H9 (cell line): Measurements from ENCODE around the gene BICDL1. TPM values are rescaled to one million over a fixed set of nuclear protein-coding genes. Genes with fewer than 3 reads are reported as not detected.

Experiments used
- DNase-seq: peaks from one replicate; pipeline ENCODE4 v3.0.0-alpha.2; 2017
- H2AFZ ChIP-seq: one replicate; pipeline ENCODE4 v1.6.1; 2013; ENCODE audit warnings: mild to moderate bottlenecking, low read length, control low read depth, moderate library complexity
- H2AK5ac ChIP-seq: 2 replicates; pipeline ENCODE4 v1.6.1; 2013; ENCODE audit warnings: low read length, control low read depth, mixed read lengths; ENCODE audit not compliant: insufficient read length
- H2BK120ac ChIP-seq: one replicate; pipeline ENCODE4 v1.6.1; 2013; ENCODE audit warnings: low read depth, mild to moderate bottlenecking, low read length, control low read depth, inconsistent platforms; ENCODE audit not compliant: poor library complexity, severe bottlenecking
- H2BK12ac ChIP-seq: 2 replicates; pipeline ENCODE4 v1.6.1; 2013; ENCODE audit warnings: low read length, control low read depth, mixed read lengths, low read depth; ENCODE audit not compliant: insufficient read length
- H2BK15ac ChIP-seq: 2 replicates; pipeline ENCODE4 v1.6.1; 2013; ENCODE audit warnings: low read depth, low read length, control low read depth
- H2BK20ac ChIP-seq: one replicate; pipeline ENCODE4 v1.6.1; 2013; ENCODE audit warnings: low read depth, mild to moderate bottlenecking, low read length, control low read depth, inconsistent platforms; ENCODE audit not compliant: poor library complexity, severe bottlenecking
- H2BK5ac ChIP-seq: 2 replicates; pipeline ENCODE4 v1.6.1; 2013; ENCODE audit warnings: low read length, control low read depth, mixed read lengths; ENCODE audit not compliant: insufficient read length
- H3K14ac ChIP-seq: 2 replicates; pipeline ENCODE4 v1.6.1; 2013; ENCODE audit warnings: low read length, control low read depth; ENCODE audit not compliant: insufficient read depth
- H3K18ac ChIP-seq: 2 replicates; pipeline ENCODE4 v1.6.1; 2013; ENCODE audit warnings: low read depth, mild to moderate bottlenecking, mixed read lengths, low read length, control low read depth; ENCODE audit not compliant: insufficient read length
- H3K23ac ChIP-seq: 2 replicates; pipeline ENCODE4 v1.6.1; 2013; ENCODE audit warnings: low read length, control low read depth, mixed read lengths, low read depth; ENCODE audit not compliant: insufficient read length
- H3K23me2 ChIP-seq: 2 replicates; pipeline ENCODE4 v1.6.1; 2013; ENCODE audit warnings: low read depth, mild to moderate bottlenecking, mixed read lengths, low read length, control low read depth; ENCODE audit not compliant: insufficient read length, poor library complexity, severe bottlenecking
- H3K27ac ChIP-seq: 2 replicates; pipeline ENCODE4 v1.5.1; 2013; ENCODE audit warnings: low read length, control low read depth, mixed read lengths, low read depth; ENCODE audit not compliant: insufficient read length
- H3K27me3 ChIP-seq: 2 replicates; pipeline ENCODE4 v1.6.1; 2013; ENCODE audit warnings: low read length, control low read depth, inconsistent platforms; ENCODE audit not compliant: insufficient read depth
- H3K4ac ChIP-seq: 2 replicates; pipeline ENCODE4 v1.6.1; 2013; ENCODE audit warnings: low read depth, mild to moderate bottlenecking, control low read depth, inconsistent platforms, low read length, moderate library complexity
- H3K4me1 ChIP-seq: 2 replicates; pipeline ENCODE4 v1.6.1; 2013; ENCODE audit warnings: low read length, control low read depth, inconsistent platforms; ENCODE audit not compliant: insufficient read depth
- H3K4me2 ChIP-seq: 2 replicates; pipeline ENCODE4 v1.6.1; 2013; ENCODE audit warnings: low read length, control low read depth, mixed read lengths; ENCODE audit not compliant: insufficient read length, insufficient read depth
- H3K56ac ChIP-seq: 2 replicates; pipeline ENCODE4 v1.6.1; 2013; ENCODE audit warnings: low read depth, mild to moderate bottlenecking, mixed read lengths, low read length, control low read depth; ENCODE audit not compliant: insufficient read length
- H3K79me1 ChIP-seq: 2 replicates; pipeline ENCODE4 v1.6.1; 2013; ENCODE audit warnings: low read depth, mild to moderate bottlenecking, moderate library complexity, low read length, control low read depth, inconsistent platforms; ENCODE audit not compliant: insufficient read depth, poor library complexity, severe bottlenecking
- H3K79me2 ChIP-seq: 2 replicates; pipeline ENCODE4 v1.6.1; 2013; ENCODE audit warnings: low read length, control low read depth, inconsistent platforms; ENCODE audit not compliant: insufficient read depth
- H3K9ac ChIP-seq: 2 replicates; pipeline ENCODE4 v1.6.1; 2013; ENCODE audit warnings: low read length, control low read depth, mixed read lengths; ENCODE audit not compliant: insufficient read length; ENCODE audit errors: extremely low read depth
- H3K9me3 ChIP-seq: one replicate; pipeline ENCODE4 v1.6.1; 2013; ENCODE audit warnings: low read depth, low read length, inconsistent platforms; ENCODE audit not compliant: control insufficient read depth
- H3T11ph ChIP-seq: one replicate; pipeline ENCODE4 v1.6.1; 2013; ENCODE audit warnings: mild to moderate bottlenecking, low read length, control low read depth, inconsistent platforms
- H4K20me1 ChIP-seq: one replicate; pipeline ENCODE4 v1.6.1; 2013; ENCODE audit not compliant: control insufficient read depth, insufficient read length, insufficient read depth
- H4K5ac ChIP-seq: 2 replicates; pipeline ENCODE4 v1.6.1; 2013; ENCODE audit warnings: low read depth, mild to moderate bottlenecking, mixed read lengths, low read length, control low read depth; ENCODE audit not compliant: insufficient read length
- H4K8ac ChIP-seq: replicated peaks from 2 replicates; pipeline ENCODE4 v1.6.1; 2013; ENCODE audit warnings: low read length, control low read depth, mixed read lengths, low read depth; ENCODE audit not compliant: insufficient read length
- H4K91ac ChIP-seq: 2 replicates; pipeline ENCODE4 v1.6.1; 2013; ENCODE audit warnings: low read depth, mild to moderate bottlenecking, moderate library complexity, mixed read lengths, low read length, control low read depth; ENCODE audit not compliant: insufficient read length
- H3K27ac Mint-ChIP-seq, 3 experiments: 2 replicates in 2 of 3; 3 replicates in 1 of 3; pipeline ENCODE4 v1.8.0; 2020 to 2021; ENCODE audit warnings: mixed read lengths in 3 of 3, mild to moderate bottlenecking in 1 of 3, moderate library complexity in 1 of 3
- H3K27me3 Mint-ChIP-seq: 2 replicates; pipeline ENCODE4 v1.8.0; 2021; ENCODE audit warnings: low read depth, mild to moderate bottlenecking, moderate library complexity, mixed read lengths
- H3K36me3 Mint-ChIP-seq, 3 experiments: 2 replicates in 2 of 3; 3 replicates in 1 of 3; pipeline ENCODE4 v1.8.0; 2020 to 2021; ENCODE audit warnings: low read depth in 3 of 3, mixed read lengths in 3 of 3; ENCODE audit not compliant: insufficient read depth in 1 of 3
- H3K4me1 Mint-ChIP-seq, 2 experiments: 2 replicates each; pipeline ENCODE4 v1.8.0; 2020; ENCODE audit warnings: mixed read lengths in 2 of 2
- H3K4me3 Mint-ChIP-seq, 2 experiments: 2 replicates in 1 of 2; 3 replicates in 1 of 2; pipeline ENCODE4 v1.8.0; 2020 to 2021; ENCODE audit warnings: mild to moderate bottlenecking in 2 of 2, mixed read lengths in 2 of 2, moderate library complexity in 1 of 2
- H3K9me3 Mint-ChIP-seq, 2 experiments: 2 replicates in 1 of 2; 3 replicates in 1 of 2; pipeline ENCODE4 v1.8.0; 2020; ENCODE audit warnings: mild to moderate bottlenecking in 2 of 2, mixed read lengths in 2 of 2, moderate library complexity in 1 of 2
- CTCF ChIP-seq: fragments of 200-600 bp; sonication (generic); conservative IDR thresholded peaks from 3 replicates; pipeline ENCODE4 v1.8.0; 2021; ENCODE audit warnings: antibody characterized with exemption, mild to moderate bottlenecking
- WGBS: extraction: QIAGEN DNeasy Blood & Tissue Kit; methylation state at CpG from one replicate; pipeline ENCODE4 v1.1.7; 2013; ENCODE audit warnings: missing lambda C conversion rate, low lambda C conversion rate, mixed read lengths; ENCODE audit not compliant: insufficient read length; ENCODE audit errors: extremely low coverage; 5-methylcytosine and 5-hydroxymethylcytosine counted together
- total RNA-seq: library from RNA; stranded (reverse); gene quantifications from 2 replicates; pipeline ENCODE4 v1.2.1, GENCODE V29; 2021

The BICDL1 gene
- total RNA-seq, 1 experiment from 2014 or later: 13.8 TPM

DNA sequence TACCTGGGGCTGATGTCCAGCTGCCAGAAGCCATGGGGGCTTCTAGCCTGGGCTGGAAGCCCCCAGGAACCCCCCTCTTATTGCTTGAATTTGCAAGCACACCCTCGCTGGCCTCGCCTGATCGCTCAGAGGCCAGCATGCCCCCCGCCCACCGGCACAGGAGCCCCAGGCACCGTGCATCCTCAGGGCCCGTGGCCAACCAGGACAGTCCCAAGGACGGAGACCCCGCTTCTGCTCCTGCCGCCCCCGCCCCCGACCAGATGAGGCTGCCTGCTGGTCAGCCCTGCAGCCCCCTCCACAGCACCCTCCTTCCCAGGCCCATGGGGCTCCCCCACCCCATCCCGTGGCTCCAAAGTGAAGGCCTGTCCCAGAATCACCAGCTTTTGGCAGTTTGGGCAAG is 106.3 kb downstream of the BICDL1 start:
- no peaks in the 10 kb centered on the region for H3K79me1 ChIP-seq
- no peak overlapping the region for H3K27ac ChIP-seq
- no peak overlapping the region for H3T11ph ChIP-seq
- H4K8ac ChIP-seq: no peak overlapping the region
- no peak overlapping the region for H2BK15ac ChIP-seq
- no peak overlapping the region for H2BK120ac ChIP-seq
- H3K56ac ChIP-seq: no peak overlapping the region
- H2AK5ac ChIP-seq: no peak overlapping the region
- H2BK20ac ChIP-seq: no peak overlapping the region
- no CpG with 5 or more reads among the region's 13 CpGs for WGBS
- H3K9ac ChIP-seq: no peak overlapping the region
- H3K36me3 Mint-ChIP-seq: peaks cover 9 to 46% (median 42%) of the 10 kb centered on the region in 3 experiments; a peak in 6 of 7 replicates
- peaks cover 32 to 48% of the 10 kb centered on the region in 2 experiments for H3K4me1 Mint-ChIP-seq
- no peak overlapping the region for H3K4ac ChIP-seq
- no peak overlapping the region for H3K18ac ChIP-seq
- no peak for DNase-seq
- H3K27me3 ChIP-seq: no peaks in the 10 kb centered on the region
- H3K9me3 ChIP-seq: no peaks in the 10 kb centered on the region
- H3K4me2 ChIP-seq: no peak overlapping the region
- no peak overlapping the region for H2AFZ ChIP-seq
- TF ChIP-seq CTCF: no peak
- no peak overlapping the region for H4K5ac ChIP-seq
- H3K27me3 Mint-ChIP-seq: no peaks in the 10 kb centered on the region; the same call in 1 of the 2 replicates
- H3K27ac Mint-ChIP-seq: peak overlapping the region; percentile 22 to 61 (median 44); a peak in 2 of 7 replicates
- H3K23ac ChIP-seq: no peak overlapping the region
- no peak overlapping the region for H2BK5ac ChIP-seq
- no peaks in the 10 kb centered on the region for H3K23me2 ChIP-seq
- H3K4me3 Mint-ChIP-seq: no peak overlapping the region; a peak in 1 of 5 replicates
- no peaks in the 10 kb centered on the region for H3K79me2 ChIP-seq
- H3K14ac ChIP-seq: no peak overlapping the region
- no peak overlapping the region for H4K91ac ChIP-seq
- H4K20me1 ChIP-seq: no peaks in the 10 kb centered on the region
- H3K9me3 Mint-ChIP-seq: no peaks in the 10 kb centered on the region
- no peak overlapping the region for H2BK12ac ChIP-seq
- H3K4me1 ChIP-seq: peaks cover 5% of the 10 kb centered on the region; the same call in 1 of the 2 replicates
